Fibroblast of skin of back (primary cell): Measurements from ENCODE around the gene TRAF5.
"Not testable (repeated sequence)": the region's sequence is repeated elsewhere in the genome, so short reads cannot be mapped to it uniquely, and the experiment has no call there.

Source experiments
- DNase-seq: peaks from one replicate; pipeline ENCODE4 v3.0.0-alpha.2; 2013

The TRAF5 gene

GRCh38 chr1:211347077-211347844 lies 20.6 kb downstream of the TRAF5 start:
- no peak for DNase-seq

DNA sequence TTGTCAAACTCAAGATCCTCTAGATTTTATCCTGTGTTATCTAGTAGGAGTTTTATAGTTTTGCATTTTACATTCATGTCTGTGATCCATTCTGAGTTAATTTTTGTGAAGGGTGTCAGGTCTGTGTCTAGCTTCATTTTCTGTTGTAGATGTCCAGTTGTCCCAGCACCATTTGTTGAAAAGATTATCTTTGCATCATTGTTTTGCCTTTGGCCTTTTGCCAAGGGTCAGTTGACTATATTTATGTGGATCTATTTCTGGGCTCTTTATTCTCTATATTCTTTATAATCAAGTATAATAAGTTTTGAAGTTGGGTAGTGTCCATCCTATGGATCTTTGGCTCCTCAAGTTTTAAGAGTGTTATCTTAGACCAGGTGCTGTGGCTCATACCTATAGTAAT lies 21.9 kb downstream of the TRAF5 start:
- no peak for DNase-seq

DNA sequence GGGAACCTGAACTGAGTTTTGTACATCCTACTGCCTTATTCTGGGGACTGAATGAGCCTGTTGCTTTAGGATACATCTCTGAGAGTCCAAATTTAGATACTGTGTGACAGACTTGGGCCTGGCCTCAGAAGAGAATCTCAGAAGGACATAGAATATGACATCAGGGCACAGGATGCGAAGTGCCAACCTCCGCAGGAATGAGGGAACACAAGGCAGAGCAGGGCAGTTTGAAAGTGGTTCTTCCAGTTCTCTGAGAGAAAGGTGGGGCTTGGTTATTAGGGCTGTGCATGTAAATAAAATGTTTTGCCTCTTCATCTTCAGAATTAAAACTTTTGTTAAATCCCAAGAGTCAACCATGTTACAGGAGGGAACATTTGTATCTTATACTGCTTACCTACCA lies 23.1 kb downstream of the TRAF5 start:
- no peak for DNase-seq

- DNase-seq, result not testable (repeated sequence)
Observed at GRCh38 chr1:211352055-211352454, 25.4 kb downstream of the TRAF5 start.

DNA sequence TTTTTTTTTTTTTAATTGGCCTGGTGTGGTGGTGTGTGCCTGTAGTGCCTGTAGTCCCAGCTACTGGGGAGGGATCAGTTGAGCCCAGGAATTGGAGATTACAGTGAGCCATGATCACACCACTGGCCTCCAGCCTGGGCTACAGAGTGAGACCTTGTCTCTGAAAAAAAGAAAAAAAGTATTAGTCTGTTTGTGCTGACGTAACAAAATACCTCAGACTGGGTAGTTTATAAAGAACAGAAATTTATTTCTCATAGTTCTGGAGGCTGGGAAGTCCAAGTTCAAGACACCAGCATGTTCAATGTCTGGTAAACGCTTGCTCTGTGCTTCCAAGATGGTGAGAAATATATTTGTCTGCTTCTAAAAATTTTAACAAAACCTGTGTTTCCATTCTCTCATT lies 25.8 kb downstream of the TRAF5 start:
- no peak for DNase-seq

DNA sequence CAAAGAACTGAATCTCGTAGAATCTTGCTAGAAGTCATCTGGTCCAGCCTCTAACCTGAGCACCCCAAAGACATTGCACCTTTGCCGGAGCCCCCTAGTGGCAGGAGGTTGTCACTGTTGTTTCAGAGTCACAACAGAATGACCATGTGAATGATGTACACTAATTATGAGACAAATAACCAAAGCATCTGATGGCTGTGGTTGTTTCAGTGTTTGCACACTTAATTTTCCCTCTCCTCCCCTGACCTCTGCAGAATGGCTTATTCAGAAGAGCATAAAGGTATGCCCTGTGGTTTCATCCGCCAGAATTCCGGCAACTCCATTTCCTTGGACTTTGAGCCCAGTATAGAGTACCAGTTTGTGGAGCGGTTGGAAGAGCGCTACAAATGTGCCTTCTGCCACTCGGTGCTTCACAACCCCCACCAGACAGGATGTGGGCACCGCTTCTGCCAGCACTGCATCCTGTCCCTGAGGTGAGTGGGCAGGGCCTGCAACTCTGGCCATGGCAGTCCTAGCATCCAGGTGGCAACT lies 26.4 kb downstream of the TRAF5 start:
- DNase-seq, result no peak

DNA sequence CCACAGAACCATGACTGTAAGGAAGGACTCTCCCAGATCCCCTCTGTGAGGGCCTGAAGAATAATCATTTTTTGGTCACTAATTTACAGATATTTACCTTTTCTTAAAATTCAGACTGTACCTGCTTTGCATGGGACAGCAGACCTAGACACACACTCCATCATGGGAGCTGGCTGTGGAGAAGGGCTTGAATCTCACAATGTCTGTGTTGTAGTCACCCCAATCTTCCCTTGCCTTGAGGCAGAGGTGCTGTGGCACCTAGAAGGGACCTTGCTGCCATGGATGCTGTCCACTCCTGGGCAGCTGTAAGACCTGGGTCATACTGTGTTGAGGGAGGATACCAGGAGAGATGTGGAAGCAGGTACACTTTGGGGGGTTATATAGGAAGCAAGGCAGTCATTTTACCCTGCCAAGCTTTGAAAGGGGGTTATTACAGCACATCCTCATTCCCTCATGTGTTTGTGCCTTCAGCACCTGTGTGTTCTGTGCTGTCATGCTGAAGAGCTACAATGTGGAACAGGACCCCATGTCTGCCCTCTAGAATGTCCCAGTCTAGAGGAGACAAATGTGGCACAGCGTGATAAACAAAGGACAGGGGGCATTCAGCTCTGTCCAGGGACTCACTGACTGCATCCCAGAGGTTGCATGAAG lies 27.1 kb downstream of the TRAF5 start:
- DNase-seq, result no peak

DNA sequence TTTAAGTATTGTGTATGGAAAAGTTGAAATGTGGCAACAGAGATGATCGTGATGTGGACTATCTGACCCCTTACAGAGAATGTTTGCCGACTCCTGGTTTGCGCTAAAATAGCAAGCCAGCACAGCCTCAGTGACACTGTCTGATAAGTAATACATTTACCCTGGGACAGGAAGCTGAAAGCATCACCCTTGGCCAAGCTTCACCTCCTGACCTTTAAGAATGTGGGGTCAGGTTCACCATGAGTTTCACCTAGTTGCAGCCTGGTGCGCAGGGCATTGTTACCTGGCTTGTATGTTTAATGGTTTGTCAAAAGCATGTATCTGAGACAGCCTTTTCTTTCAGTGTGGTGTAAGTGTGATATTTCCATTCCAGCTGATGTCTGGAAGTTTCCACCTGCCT lies 29.2 kb downstream of the TRAF5 start:
- DNase-seq, result no peak

GRCh38 chr1:211356723-211357407 lies 30.2 kb downstream of the TRAF5 start:
- DNase-seq, result no peak

DNA sequence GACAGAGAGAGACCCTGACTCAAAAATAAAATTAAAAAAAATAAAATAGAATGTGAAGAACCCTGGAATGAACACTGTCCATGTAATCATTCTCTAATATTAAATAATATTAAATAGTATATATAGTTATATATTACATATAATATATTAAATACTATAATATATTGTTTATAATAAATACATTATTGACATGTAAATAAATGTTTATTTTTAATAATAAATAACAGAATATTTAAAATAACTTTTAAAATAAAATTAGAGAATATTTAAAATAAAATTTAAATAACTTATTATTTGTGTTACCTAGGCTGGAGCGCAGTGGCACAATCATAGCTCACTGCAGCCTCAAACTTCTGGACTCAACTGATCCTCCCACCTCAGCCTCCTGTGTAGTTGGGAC lies 32.1 kb downstream of the TRAF5 start:
- no peak for DNase-seq

DNA sequence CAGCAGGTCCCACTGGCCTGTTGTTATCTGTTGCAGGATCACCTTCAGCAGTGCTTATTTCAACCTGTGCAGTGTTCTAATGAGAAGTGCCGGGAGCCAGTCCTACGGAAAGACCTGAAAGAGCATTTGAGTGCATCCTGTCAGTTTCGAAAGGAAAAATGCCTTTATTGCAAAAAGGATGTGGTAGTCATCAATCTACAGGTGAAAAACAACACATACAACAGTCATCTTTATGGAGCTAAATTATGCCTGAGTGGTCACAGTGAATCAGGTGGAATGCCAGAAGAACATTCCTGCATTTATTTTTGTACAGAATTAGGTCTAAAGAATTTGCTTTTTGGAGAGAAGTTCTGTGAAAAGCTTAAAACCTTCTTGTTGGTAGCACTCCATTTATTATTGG lies 33.2 kb downstream of the TRAF5 start:
- DNase-seq, result no peak

DNA sequence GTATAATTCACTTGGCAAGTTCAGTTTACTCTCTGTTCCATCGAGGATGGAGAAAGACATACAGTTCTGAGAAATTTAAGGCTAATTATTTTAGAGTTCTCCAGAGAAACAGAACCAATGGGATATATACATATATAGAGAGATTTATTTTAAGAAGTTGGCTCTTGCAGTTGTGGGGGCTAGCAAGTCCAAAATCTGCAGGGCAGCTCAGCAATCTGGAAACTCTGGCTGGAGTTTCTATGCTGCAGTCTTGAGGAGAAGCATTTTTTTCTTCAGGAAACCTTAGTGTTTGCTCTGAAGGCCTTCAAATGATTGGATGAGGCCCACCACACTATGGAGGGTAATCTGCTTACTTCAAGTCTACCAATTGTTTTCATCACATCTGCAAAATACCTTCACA lies 34.6 kb downstream of the TRAF5 start:
- no peak for DNase-seq

DNA sequence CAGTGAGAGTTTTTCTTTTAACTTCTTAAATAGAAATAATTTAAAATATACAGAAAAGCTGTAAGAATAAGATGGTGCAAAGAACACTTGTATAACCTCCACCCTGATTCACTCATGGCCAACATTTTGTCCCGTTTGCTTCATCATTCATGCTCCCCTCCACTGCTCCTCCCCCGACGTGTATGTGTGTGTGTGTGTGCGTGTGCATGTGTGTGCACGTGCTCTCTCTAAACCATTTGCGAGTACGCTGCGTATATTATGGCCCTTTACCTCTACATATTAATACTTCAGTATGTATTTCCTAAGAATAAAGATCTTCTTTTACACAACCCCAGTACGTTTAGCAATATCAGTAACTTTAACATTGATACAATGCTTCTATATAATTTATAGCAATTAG lies 43.0 kb downstream of the TRAF5 start:
- no peak for DNase-seq

GRCh38 chr1:211370669-211371068 lies 44.0 kb downstream of the TRAF5 start:
- no peak for DNase-seq

- DNase-seq, result peak; percentile 20
Observed at GRCh38 chr1:211371406-211372105, 44.9 kb downstream of the TRAF5 start.

GRCh38 chr1:211372463-211372862 lies 45.8 kb downstream of the TRAF5 start:
- DNase-seq, result no peak

DNA sequence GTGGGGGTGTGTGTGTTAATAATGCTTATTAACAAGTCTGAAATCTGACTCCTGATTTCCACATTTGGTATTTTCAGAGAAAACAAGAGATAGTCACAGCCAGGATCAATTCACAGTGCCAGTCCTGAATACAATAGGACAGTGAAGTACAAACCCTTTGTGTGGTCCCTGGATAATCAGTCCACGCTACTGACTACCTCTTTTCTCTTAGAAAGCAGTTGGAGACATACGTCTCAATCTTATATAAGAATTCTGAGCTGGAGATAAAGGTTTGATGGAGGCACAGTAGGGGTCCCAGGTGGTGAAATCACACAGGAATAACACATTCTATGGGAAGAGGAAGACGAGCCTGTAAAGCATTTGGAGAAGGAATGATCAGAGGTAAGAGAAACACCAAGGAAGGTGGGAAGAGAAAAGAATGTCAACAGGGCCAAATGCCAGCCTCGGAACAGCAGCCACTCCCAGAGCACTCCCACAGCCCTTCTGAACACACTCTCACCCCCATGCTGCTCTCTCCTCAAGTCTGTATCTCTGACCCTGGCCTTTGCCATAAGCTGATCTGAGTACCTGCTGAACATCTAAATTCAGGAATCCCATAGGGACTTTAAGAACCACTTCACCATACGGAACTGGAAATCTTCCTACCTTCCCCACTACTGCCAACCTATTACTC lies 48.6 kb downstream of the TRAF5 start:
- no peak for DNase-seq

DNA sequence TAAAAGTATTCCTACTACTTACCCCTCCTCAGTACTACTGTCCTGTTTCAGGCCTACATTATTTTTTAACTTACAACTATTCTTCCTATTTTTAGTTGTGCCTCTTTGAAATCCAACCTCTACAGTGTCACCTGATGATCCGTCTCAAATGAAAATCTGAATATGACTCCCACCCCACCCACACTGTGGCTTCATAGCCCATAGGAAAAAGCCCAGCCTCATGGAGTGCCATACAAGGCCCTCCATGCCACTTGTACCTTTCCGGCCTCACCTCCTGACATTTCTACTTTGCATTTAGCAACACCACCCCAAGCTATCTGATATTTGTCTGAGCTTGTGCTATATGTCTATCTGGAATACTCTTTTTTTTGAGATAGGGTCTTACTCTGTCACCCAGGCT lies 49.3 kb downstream of the TRAF5 start:
- no peak for DNase-seq

DNA sequence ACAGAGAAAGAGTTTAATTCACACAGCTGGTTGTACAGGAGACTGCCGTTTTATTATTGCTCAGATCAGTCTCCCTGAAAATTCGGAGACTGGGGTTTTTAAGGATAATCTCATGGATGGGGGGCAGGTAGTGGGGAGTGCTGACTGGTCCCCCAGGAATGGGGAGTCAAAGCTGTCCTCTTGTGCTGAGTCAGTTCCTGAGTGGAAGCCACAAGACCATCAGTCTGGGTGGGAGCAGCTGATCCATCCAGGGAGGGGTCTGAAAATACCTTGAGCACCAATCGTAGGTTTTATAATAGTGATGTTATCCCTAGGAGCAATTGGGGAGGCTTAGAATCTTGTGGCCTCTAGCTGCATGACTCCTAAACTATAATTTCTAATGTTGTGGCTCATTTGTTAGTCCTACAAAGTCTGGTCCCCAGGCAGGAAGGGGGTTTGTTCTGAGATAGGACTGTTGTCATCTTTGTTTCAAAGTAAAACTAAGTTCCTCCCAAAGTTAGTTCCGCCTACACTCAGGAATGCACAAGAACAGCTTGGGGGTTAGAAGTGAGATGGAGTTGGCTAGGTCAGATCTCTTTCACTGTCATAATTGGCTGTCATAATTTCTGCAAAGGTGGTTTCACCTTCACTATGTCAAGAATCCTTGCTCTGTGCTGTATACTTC lies 50.3 kb downstream of the TRAF5 start:
- DNase-seq, result no peak

- no peak for DNase-seq
Observed at GRCh38 chr1:211377539-211378450, 51.2 kb downstream of the TRAF5 start.

GRCh38 chr1:211378844-211379243 lies 52.2 kb downstream of the TRAF5 start:
- peak; percentile 66 for DNase-seq
